Gastrocnemius medialis (tissue), 4 donors: ENCODE data around the gene PRSS8.

Experiments
- POLR2A ChIP-seq, 2 donors: fragments of 450-650 bp; IDR thresholded peaks; one replicate each; pipeline ENCODE4 v1.6.1; 2017; ENCODE audit warnings: antibody characterized with exemption in 2 of 2, mild to moderate bottlenecking in 2 of 2, moderate library complexity in 2 of 2
- TF ChIP-seq, protein P1 (sequence below), 5 experiments: fragments of 450-650 bp in 3 of 5; fragments of 200-600 bp in 2 of 5; sonication (generic) in 2 of 5; IDR thresholded peaks in 4 of 5; conservative IDR thresholded peaks in 1 of 5; 1 replicate in 4 of 5; 2 replicates in 1 of 5; pipeline ENCODE4 v1.5.1; 2016 to 2019; ENCODE audit warnings: antibody characterized with exemption in 5 of 5, mild to moderate bottlenecking in 3 of 5, moderate library complexity in 3 of 5

DNA sequence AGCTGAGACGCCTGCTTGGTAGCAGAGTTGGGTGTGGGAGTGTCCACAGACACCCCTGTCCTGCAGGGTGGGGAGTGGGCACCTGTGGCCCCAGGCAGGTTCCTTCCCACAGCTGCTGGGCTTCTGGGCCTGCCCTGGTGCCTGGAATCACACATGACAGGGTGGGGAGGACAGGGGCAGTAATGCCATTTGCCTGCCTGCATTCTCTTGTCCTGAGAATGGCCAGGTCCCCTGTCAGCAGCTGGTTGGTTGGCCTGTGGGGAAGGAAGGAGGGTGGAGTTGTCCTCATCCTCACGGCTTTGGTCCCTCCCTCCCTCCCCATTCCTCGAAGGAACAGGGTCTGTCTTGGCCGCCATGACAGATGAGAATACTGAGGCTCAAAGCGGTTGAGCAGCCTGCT lies 52.0 kb downstream of the PRSS8 start:
- TF ChIP-seq, protein P1, sequence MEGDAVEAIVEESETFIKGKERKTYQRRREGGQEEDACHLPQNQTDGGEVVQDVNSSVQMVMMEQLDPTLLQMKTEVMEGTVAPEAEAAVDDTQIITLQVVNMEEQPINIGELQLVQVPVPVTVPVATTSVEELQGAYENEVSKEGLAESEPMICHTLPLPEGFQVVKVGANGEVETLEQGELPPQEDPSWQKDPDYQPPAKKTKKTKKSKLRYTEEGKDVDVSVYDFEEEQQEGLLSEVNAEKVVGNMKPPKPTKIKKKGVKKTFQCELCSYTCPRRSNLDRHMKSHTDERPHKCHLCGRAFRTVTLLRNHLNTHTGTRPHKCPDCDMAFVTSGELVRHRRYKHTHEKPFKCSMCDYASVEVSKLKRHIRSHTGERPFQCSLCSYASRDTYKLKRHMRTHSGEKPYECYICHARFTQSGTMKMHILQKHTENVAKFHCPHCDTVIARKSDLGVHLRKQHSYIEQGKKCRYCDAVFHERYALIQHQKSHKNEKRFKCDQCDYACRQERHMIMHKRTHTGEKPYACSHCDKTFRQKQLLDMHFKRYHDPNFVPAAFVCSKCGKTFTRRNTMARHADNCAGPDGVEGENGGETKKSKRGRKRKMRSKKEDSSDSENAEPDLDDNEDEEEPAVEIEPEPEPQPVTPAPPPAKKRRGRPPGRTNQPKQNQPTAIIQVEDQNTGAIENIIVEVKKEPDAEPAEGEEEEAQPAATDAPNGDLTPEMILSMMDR (IDR thresholded peaks at IDR 0.05 in 4 of 5, conservative IDR thresholded peaks at IDR 0.05 in 1 of 5) = no peak
- TF ChIP-seq POLR2A (IDR thresholded peaks at IDR 0.05) = no peak
